ENCODE data around the gene SNX18. TPM values are rescaled to one million over a fixed set of nuclear protein-coding genes. Genes with fewer than 3 reads are reported as not detected.

Gene SNX18
- total RNA-seq, 1 donor from 2014 or later: 21.3 TPM

- Mint-ChIP-seq H3K36me3 (ENCODE audit: low read depth) (peaks cover 5% of the 10 kb centered on the region), H3K27me3 (ENCODE audit: low read depth) (no peaks in the 10 kb centered on the region), H3K9me3 (no peaks in the 10 kb centered on the region), H3K27ac (ENCODE audit: unreplicated experiment) (no peak overlapping the region), H3K4me3 (peak overlapping the region; percentile 71), H3K4me1 (peaks cover 40% of the 10 kb centered on the region)
- no peak for TF ChIP-seq CTCF (conservative IDR thresholded peaks at IDR 0.05)
- DNase-seq (ENCODE audit: low read depth, low spot score): no peak
These were observed 1.9 kb upstream of the SNX18 start for GRCh38 chr5:54515634-54516033.

DNA sequence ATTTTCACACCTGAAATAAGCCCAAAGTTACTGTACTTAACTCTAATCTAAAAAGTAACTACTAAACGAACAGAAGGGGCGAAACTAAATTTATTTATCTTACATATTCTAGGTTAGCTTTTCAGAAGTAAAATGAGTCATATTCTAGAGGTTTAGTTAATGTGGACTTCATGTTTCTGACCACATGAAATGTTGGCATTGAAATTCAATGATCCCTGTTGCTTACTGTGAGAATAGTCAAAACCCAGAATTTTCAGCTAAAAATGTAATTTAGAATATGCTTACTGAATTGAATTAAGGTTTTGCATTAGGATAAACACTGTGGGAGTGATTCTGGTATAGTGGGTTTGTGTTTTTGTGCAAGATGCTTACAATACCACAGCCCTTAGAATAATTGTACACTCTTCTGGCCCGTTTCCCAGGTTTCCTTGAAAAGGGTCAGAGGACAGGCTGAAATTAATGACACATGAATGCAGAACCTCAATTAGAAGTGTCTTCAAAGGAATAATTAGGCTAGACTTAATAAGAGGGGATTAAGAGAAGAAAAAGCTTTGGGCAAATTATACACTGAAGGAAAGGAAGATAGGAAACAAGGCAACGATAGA is 1.4 kb upstream of the SNX18 start:
- Mint-ChIP-seq H3K9me3 (no peaks in the 10 kb centered on the region), H3K4me3 (peak overlapping the region; percentile 87), H3K36me3 (ENCODE audit: low read depth) (peaks cover 5% of the 10 kb centered on the region), H3K27me3 (ENCODE audit: low read depth) (no peaks in the 10 kb centered on the region), H3K27ac (ENCODE audit: unreplicated experiment) (no peak overlapping the region), H3K4me1 (peaks cover 45% of the 10 kb centered on the region)
- no peak for TF ChIP-seq CTCF (conservative IDR thresholded peaks at IDR 0.05)
- no peak for DNase-seq (ENCODE audit: low read depth, low spot score)

GRCh38 chr5:54517174-54517511 is 416 bp upstream of the SNX18 start:
- no peak overlapping the region for H3K27ac Mint-ChIP-seq (ENCODE audit: unreplicated experiment)

DNA sequence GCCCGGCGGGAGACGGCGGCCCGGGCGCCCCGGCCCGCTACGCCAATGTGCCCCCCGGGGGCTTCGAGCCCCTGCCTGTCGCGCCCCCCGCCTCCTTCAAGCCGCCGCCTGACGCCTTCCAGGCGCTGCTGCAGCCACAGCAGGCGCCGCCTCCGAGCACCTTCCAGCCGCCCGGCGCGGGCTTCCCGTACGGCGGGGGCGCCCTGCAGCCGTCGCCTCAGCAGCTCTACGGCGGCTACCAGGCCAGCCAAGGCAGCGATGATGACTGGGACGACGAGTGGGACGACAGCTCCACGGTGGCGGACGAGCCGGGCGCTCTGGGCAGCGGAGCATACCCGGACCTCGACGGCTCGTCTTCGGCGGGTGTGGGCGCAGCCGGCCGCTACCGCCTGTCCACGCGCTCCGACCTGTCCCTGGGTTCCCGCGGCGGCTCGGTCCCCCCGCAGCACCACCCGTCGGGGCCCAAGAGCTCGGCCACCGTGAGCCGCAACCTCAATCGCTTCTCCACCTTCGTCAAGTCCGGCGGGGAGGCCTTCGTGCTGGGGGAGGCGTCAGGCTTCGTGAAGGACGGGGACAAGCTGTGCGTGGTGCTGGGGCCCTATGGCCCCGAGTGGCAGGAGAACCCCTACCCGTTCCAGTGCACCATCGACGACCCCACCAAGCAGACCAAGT is 723 bp downstream of the SNX18 start:
- Mint-ChIP-seq H3K9me3 (no peaks in the 10 kb centered on the region), H3K27me3 (ENCODE audit: low read depth) (no peaks in the 10 kb centered on the region), H3K27ac (ENCODE audit: unreplicated experiment) (no peak overlapping the region), H3K4me3 (peak overlapping the region; percentile 87), H3K36me3 (ENCODE audit: low read depth) (peaks cover 5% of the 10 kb centered on the region), H3K4me1 (peaks cover 59% of the 10 kb centered on the region)
- DNase-seq (ENCODE audit: low read depth, low spot score): peak; percentile 31
- TF ChIP-seq CTCF (conservative IDR thresholded peaks at IDR 0.05): no peak

More at GRCh38 chr5:54517174-54517511, 416 bp upstream of the SNX18 start:
- Mint-ChIP-seq H3K27me3 (ENCODE audit: low read depth) (no peaks in the 10 kb centered on the region), H3K9me3 (no peaks in the 10 kb centered on the region), H3K4me3 (peak overlapping the region; percentile 87), H3K36me3 (ENCODE audit: low read depth) (peaks cover 5% of the 10 kb centered on the region), H3K4me1 (peaks cover 50% of the 10 kb centered on the region)
- TF ChIP-seq CTCF (conservative IDR thresholded peaks at IDR 0.05): no peak
- DNase-seq (ENCODE audit: low read depth, low spot score): no peak

DNA sequence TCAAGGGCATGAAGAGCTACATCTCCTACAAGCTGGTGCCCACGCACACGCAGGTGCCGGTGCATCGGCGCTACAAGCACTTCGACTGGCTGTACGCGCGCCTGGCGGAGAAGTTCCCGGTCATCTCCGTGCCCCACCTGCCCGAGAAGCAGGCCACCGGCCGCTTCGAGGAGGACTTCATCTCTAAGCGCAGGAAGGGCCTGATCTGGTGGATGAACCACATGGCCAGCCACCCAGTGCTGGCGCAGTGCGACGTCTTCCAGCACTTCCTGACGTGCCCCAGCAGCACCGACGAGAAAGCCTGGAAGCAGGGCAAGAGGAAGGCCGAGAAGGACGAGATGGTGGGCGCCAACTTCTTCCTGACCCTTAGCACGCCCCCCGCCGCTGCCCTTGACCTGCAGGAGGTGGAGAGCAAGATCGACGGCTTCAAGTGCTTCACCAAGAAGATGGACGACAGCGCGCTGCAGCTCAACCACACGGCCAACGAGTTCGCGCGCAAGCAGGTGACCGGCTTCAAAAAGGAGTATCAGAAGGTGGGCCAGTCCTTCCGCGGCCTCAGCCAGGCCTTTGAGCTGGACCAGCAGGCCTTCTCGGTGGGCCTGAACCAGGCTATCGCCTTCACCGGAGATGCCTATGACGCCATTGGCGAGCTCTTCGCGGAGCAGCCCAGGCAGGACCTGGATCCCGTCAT is 1.4 kb downstream of the SNX18 start:
- H3K27ac Mint-ChIP-seq (ENCODE audit: unreplicated experiment): no peak overlapping the region
- H3K27me3 Mint-ChIP-seq (ENCODE audit: low read depth): no peaks in the 10 kb centered on the region
- H3K9me3 Mint-ChIP-seq: no peaks in the 10 kb centered on the region
- TF ChIP-seq CTCF (conservative IDR thresholded peaks at IDR 0.05): no peak
- H3K4me3 Mint-ChIP-seq: peak overlapping the region; percentile 87
- peaks cover 60% of the 10 kb centered on the region for H3K4me1 Mint-ChIP-seq
- peaks cover 5% of the 10 kb centered on the region for H3K36me3 Mint-ChIP-seq (ENCODE audit: low read depth)
- no peak for DNase-seq (ENCODE audit: low read depth, low spot score)
